Fibroblast of skin of right quadriceps (primary cell): ENCODE measurements around the gene IL22RA2.
"Not testable (repeated sequence)": the region's sequence is repeated elsewhere in the genome, so short reads cannot be mapped to it uniquely, and the experiment has no call there.

Experiments used
- DNase-seq: peaks from one replicate; pipeline ENCODE4 v3.0.0-alpha.2; 2013

IL22RA2 gene

DNA sequence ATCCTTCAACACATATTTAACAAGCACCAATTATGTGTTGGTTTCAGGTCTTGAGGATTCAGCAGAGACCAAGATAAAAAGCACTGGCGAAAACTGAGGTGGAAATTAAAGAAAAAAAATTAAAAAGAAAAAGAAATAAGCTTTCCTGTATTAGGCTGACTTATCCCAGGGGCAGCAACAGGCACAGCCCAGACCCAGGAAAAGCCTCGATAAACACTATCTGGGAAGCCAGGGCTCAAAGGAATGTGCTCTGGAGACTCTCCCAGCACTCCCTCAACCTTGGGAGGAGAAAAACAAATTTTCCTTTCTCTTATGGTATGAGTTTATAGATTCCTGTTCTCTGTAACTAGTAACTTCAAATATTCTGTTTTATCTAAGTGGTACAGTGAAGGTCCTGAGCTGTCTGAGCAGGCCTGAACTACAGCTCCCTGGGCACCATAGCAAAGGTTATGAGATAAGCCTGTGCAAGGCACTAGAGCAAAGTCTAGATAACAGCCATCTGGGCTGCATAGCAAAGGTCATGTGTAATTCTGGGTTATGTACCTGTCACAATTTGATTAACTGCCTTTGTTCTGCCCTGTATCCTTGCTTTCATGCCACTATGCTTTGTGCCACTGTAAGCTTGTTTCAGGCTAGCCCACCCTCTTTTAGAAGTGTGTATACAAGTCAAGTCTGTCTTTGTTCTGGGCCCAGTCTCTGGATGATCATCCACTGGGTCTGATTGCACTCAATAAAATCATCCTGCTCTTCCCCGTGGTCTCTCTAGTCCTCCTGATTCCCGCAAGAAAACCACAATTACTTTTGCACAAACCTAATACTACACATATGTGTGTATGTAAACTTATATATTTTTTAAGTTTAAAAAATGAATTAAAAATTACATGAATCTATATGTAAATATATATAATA is 54.0 kb downstream of the IL22RA2 start:
- DNase-seq: no peak

DNA sequence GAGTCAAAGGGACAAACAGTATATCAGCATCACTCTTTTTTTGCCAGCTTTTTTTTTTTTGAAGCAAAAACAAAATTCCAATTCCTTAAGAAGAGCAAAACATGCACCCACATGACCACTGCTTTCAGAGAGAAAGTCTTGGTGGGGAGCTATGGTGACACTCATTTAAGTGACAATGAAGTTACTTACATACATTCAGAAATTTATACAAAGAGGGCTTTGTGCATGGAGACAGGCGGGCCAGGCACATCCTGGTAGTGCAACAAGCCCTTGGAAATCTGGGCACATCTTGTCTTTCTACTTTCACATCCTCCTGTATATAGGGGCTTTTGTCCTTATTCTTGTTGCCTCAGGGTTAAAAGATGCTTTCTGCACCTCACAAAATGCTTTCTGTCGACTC is 55.9 kb downstream of the IL22RA2 start:
- DNase-seq: no peak

DNA sequence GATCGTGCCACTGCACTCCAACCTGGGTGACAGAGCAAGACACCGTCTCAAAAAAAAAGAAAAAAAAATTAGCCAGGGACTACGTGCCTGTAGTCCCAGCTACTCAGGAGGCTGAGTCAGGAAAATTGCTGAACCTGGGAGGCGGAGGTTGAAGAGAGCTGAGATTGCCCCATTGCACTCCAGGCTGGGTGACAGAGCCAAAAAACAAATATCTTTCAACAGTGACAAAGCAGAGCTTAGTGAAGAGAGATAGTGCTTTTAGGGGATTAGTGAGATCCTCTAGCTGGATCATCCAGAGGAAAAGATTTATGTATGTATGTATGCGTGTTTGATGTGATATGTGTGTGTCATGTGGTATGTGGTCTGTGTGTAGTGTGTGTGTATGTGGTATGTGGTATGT is 56.6 kb downstream of the IL22RA2 start:
- no peak for DNase-seq

DNA sequence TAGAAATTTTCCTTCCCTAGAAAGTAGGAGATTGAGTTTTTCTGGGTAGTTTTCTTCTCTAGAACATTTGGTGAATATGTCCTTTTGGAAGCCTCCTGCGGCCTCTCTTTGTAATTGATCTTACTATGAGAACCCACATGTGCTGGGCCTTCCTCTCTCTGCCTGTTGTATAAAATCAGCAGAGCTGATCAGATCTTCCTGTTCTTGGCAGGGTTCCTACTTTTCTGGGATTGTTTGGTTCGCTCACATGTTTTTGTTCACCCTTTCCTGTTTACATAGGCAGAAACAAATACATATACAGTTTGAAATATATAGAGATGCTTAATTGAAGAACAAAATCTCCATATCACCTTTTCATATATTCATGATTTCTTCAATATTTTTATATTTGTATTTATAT is 57.8 kb downstream of the IL22RA2 start:
- DNase-seq: no peak

DNA sequence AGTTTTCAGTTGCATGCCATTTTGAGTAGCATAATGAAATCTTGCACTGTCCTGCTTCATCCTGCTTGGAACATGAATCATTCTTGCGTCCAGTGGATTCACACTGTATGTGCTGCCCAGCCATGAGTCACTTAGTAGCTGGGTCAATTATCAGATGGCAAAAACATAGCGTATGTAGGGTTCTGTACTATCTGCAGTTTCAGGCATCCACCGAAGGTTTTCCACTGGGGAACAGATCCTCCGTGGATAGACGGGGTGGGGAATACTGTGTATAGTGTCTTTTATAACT is 61.4 kb downstream of the IL22RA2 start:
- DNase-seq: no peak

DNA sequence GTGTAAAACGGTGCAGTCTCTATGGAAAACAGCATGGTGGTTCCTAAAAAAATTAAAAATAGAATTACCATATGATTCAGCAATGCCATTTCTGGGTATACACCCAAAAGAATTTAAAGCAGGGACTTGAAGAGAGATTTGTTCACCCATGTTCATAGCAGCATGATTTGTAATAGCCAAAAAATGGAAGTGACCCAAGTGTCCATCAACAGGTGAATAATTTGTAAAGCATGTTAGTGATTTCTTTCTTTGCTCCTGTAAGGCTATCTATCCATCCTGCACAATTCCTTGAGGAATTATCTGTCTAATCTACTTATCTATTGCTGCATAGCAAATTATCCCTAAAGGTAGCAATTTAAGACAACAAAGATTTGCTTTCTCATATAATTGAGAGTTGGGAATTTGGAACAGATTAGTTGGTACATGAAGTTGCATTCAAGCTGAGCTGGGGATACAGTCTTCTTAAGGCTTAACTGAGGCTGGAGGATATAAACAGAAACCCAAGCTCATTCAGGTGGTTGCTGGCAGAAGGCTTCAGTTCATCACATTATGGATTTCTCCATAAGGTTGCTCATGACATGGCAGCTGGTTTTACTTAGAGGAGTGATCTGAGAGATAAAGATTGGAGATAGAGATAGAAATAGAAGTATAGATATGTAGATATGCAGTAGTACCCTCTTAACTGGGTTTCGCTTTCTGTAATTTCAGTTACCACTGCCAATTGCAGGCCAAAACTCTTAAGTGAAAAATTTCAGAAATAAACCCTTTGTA is 62.0 kb downstream of the IL22RA2 start:
- DNase-seq: no peak

DNA sequence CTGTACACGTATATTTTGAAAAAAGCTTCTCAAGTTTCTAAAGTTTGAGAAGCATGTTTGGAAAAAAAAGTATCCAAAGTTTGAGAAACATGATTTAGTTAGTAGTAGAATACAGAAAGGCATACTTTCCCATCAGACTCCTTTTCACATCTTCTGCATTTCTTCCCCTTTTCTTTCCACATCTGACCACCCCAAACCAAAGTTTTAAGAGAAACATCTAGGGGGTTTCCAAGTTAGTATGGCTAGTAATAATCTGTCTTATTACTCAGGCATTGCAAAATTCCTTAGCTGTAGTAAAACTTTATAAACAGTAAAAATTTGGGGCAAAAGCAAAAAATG is 65.7 kb downstream of the IL22RA2 start:
- DNase-seq: no peak

DNA sequence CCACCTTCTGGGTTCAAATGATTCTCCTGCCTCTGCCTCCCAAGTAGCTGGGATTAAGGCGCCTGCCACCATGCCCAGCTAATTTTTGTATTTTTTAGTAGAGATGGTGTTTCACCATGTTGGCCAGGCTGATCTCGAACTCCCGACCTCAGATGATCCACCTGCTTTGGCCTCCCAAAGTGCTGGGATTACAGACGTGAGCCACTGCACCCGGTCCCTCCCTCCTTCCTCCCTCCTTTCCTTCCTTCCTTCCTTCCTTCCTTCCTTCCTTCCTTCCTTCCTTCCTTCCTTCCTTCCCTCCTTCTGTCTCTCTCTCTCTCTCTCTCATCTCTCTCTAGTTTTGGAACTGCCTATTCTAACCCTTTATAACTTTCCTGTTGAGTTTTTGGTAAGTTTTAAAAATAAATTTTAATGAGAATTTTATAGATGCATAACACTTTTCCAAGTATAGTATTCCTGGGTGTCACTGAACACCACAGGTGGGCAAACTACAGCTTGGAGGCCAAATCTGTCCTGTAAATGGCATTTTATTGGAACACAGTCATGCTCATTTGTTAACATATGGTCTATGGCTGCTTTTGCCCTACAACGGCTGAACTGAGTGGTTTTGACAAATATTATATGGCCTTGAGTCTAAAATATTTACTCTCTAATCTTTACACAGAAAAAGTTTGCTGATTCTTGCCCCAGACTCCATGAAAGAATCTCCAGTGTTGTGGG is 66.2 kb downstream of the IL22RA2 start:
- not testable (repeated sequence) for DNase-seq

DNA sequence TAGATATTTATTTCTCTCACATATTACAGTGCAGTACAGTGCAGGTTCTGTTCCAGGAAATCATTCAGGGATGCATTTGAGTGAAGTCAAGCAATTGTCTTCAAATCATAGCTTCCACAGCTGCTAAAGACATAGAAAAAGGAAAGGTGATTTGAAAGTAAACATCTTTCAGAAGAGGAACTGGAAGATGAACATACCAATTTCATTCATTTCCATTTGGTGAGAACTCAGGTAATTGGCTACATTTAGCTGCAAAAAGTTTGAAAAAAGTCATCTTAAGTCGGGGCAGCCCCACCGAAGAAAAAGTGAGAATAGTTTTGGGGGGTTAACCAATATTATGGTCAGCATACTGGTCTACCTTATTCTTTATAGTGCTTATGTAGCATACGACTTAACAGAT is 67.3 kb downstream of the IL22RA2 start:
- DNase-seq: no peak

DNA sequence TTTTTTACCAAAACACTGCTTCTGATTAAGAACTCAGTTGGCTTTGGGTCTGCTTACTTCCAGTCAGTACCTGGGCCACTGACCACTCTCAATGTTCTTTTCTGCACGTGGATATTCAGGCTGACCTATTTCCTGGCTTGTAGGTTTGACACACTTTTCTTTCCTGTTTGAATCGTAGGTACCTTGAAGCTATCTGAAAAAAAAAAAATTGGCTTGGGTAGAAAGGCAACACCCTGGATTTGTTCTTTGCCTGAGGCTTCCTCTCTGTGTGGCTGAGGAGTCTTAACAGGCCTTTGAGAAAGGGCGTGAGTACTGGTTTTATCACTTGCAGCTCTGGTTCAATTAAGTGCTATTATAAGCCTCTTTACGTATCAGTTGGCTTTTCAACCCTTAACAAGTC is 68.1 kb downstream of the IL22RA2 start:
- DNase-seq: no peak

DNA sequence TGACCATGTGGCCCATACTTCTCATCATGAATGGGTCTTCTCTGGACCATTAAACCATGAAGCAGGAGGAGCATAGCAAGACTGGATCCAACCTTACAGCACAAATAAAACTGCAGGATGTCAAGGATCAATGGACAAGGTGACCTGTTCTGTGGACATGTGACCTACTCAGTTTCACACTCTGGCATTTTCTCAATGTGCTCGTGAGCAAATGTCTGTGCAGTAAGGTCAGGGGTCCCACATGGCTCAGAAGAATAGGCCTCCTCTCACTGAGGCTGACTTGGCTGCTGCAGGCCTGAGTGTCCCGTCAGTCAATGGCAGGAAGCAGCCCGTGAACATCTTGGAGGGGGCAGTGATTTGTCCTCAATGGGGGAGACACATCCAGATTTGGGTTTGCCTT is 68.5 kb downstream of the IL22RA2 start:
- no peak for DNase-seq

DNA sequence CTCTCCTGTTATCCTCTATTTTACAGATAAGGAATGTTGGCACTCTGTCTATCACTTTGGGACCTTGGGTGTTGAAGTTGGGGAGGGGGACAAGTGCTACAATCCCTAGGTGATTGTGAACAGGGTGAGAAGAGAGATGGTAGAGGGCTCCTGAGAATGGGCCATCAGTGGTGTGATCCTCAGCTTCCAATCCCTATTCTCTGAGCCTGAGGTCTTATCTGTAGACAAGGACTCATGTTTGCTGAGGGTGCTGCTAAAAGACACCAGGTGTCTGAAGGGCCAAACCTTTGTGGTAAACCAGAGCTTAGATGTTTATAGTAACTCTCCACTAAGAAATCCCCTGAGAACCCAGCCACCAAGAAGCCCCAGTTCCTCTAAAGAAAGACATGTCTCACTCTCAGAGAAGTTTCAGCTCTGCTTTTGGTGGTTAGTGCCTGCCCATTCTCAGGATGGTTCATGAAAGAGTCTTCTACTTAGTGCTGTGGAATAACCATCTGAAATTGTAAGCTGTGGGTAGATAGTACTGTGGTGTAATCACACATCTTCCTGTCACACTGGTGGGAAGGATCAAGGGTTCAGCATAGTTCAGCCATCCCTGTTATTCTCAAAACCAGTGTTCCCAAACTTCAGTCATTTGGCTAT is 70.5 kb downstream of the IL22RA2 start:
- DNase-seq: no peak

DNA sequence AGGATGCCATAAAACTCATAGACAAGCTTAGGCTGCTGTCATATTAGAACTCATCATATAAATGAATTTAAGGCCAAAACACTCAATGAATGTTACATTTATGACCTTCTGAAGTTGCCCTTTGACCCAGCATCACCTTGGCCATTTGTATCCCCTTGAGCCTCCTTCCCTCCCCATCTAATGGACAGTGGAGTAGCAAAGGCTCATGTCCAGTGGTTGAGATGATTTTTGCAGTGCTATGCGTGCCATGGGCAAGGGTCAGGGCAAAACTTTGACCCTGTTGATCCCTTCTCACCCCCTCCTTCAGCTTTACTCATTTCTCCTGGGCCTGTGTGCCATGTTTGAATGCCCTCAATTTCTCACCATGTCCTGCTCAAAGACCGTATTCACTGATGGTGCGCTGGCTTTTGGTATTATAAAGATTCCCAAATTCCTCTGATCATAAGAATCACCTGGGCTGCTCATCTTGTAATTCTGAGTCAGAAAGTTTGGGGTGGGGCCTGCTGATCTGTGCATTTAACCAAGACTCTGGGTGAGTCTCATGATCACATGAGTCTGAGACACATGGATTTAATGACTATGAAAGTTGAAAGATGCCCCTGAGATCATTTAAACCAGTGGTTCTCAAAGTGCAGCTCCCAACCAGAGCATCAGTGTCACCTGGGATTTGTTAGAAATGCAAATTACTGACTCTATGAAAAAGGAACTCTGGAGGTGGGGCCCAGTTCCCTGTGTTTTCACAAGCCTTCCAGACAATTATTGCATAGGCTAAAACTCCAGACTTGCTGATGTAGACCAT is 71.2 kb downstream of the IL22RA2 start:
- no peak for DNase-seq

DNA sequence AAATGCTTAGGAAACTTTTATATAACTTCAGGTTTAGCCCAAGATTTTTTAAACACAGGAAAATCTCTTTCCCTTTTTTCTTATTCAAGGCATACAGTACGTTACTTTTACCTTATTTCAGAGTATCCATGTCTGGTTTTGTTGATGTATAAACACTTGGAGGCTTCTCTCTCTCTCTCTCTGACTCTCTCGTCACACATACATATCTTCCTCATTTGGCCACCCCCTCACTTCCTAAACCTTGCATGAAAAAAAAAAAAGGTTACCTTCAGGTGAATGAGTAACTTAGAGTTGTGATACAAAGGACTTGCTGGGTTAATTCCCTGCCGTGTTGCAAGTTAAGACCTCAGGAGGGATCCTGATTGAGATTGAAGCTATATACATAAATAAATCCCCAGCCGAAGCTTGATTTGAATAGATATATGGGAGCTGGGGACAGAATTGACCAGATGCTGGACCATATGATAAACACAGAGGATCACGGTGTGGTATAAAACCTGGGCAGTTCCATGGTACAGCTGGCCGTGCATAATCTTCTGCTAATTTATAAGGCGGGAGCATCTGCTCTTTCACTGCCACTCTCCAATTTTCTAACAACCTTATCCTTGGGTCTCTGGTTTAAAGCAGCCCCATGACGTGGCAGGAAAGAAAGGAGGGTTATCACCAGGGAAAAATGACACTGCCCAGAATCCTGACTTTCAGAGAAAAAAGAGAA is 73.6 kb downstream of the IL22RA2 start:
- DNase-seq: no peak

DNA sequence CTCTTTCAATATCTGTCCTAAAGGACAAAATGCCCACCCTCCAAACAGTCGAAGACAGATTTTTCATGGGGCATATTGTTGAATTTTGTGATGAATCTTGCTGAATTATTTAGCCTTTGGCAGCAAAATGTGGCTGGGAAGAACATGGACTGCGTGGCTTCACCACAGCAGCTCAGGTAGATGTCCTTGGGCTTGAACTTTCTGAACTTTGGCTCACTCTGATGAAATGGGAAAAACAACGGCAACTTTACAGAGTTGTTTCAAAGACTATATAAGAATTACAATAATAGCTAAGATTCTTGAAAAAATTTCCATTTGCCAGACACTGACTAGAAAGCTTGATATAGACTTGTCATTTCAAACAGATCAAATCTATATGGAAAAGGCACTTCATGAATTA is 75.9 kb downstream of the IL22RA2 start:
- no peak for DNase-seq

DNA sequence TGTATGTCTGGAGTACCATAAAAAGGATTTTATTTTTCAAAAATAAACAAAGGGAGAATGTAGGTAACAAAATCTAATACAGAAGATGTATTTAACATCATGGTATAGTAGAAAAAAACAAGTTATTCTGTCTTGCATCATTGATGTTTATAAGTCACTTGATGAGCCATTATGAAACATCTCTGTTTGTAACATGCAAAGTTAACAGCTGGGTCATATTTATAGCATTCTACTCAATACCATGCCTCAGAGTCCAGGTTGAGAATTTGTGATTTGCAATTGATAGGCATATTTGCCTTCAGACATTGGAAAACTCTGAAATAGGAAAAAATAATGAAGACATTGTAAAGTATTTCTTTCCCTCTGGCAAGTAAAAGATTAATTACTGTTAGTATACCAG is 76.4 kb downstream of the IL22RA2 start:
- no peak for DNase-seq

DNA sequence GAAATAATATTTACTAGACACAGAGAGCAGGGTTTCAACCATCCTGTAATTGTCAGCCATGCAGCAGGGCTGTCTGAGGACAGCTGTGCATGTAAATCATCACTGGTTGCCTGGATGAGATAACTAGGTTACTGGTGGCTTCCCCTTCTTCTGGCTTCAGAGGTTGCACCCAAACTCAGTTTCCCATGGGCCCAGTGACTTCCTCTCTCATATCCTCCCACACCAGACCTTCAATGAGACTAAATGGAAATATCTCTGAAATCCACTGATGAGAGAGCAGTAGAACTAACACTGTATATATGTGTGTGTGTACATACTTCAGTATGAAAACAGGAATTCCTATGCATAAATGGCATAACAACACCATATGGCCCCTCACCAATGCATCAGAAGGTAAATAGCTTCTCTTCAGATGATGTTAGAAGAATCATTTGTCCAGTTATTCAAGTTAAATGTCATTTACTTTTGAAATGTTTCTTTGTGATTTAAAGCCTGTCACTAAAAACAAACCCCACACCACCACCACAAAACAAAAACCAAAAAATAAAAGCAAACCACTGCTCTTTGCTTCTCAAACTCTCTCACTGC is 77.7 kb downstream of the IL22RA2 start:
- DNase-seq: no peak

DNA sequence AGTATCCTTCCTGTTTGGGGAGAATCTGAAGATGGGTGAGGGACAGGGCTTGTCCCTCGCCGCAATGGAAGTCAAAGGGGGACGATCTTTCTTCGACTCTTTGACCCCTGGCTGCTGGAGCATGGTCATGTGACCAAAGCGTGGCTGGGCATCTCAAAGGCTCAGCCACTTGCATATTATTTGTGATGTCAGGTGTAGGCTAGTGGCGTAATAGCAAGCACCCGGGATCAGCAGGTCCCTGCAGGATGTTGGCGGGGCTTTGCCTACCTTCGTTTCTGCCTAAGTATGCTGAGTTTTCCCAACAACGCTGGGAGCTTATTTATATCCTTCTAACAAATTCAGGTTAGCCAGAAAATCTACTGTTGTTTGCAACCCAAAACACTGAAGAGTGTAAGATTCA is 78.4 kb downstream of the IL22RA2 start:
- no peak for DNase-seq

DNA sequence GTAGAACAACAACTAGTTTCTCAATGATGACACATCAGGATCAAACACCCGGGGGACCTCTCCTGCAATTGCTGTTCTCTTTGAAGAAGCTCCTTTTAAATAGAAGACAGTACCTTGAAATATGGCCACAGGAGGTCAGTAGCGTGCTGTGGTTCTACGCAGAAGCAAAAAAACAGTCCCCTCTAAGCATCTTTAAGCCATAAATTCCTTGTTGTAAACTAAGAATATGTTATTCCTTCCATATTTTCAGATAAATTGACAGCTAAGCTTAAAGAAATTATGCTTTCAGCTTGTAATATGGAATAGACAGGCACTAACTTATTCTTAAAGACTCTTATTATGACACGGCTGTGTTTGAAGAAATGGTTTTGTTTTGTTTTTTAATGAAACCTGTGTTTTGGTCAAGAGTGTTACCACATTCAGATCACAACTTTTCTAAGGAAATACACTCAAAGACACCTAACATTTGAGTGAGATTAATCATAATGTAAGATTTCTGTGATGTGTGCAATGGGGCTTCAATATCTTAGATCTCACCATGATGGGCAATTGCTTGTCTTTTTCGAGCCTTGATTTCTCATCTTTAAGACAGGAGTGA is 78.9 kb downstream of the IL22RA2 start:
- peak; percentile 58 for DNase-seq
